GM19025 (cell line): ENCODE results near the gene SCFD2.
"Not testable (repeated sequence)": the region's sequence is repeated elsewhere in the genome, so short reads cannot be mapped to it uniquely, and the experiment has no call there.

Experiments used
- ATAC-seq: cut with Tn5 transposase; IDR thresholded peaks from one replicate; pipeline ENCODE4 v1.9.1; 2021; ENCODE audit warnings: mild to moderate bottlenecking, low read depth, moderate library complexity; ENCODE audit not compliant: unreplicated experiment

The SCFD2 gene

DNA sequence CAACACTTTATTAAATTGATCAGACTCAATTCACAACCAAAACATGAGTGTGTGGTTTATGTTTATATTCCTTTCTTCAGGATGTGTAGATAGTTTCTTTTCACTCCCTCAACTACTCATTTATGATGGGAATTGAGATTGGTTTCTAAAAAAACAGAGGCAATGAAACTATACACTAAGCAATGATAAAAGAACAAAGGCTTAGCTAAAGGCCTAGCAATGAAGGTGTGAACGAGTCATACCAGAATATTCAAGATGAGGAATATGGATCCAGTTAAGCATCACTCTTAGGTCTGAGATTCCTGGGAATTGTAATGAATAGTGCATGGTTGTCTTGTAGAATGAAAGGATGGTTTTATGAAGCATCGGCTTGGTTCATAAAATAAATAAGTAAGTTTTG is 521.3 kb downstream of the SCFD2 start:
- ATAC-seq = no peak

GRCh38 chr4:52843958-52844357 is 521.9 kb downstream of the SCFD2 start:
- ATAC-seq = no peak

- ATAC-seq = no peak
Measured at GRCh38 chr4:52843351-52843750, 522.5 kb downstream of the SCFD2 start.

GRCh38 chr4:52842792-52843191 is 523.1 kb downstream of the SCFD2 start:
- no peak for ATAC-seq

GRCh38 chr4:52841682-52842456 is 524.0 kb downstream of the SCFD2 start:
- no peak for ATAC-seq

DNA sequence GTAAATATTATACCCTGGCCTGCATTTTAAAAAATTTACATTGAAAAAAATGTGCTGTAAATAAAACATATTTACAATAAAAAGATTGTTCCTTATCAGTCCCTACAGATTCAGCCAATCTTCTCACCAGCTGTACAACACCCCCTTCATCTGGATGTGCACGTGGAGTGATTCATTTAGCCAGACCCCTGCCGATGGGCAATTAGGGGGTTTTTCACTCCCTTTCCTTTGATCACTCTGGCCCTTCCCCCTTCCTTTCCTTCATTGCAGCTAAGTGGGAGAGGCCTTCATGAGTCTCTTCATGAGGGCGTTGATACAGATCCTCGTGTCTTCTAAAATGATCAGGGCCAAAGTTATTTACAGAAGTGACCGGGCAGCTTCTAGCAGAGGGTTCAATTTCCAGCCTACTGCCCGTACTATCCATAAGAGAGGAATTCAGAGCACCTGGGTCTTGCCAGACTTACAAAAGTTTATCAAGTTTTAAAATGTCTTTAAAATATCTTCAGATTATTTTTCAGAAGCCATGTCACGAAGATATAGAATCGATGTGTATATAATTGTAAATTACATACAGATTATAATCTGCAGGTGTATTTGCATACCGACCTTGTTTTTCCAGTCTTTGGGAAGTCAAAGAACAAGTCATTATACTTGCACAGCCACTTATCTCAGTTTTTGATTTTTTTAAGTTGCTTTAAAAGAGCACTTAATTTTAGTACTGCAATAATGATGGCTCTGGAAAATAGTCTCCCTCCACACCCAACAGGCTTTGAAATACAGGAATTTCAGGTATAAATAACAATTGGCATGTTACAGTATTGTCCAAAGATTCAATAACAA is 525.1 kb downstream of the SCFD2 start:
- ATAC-seq = no peak

DNA sequence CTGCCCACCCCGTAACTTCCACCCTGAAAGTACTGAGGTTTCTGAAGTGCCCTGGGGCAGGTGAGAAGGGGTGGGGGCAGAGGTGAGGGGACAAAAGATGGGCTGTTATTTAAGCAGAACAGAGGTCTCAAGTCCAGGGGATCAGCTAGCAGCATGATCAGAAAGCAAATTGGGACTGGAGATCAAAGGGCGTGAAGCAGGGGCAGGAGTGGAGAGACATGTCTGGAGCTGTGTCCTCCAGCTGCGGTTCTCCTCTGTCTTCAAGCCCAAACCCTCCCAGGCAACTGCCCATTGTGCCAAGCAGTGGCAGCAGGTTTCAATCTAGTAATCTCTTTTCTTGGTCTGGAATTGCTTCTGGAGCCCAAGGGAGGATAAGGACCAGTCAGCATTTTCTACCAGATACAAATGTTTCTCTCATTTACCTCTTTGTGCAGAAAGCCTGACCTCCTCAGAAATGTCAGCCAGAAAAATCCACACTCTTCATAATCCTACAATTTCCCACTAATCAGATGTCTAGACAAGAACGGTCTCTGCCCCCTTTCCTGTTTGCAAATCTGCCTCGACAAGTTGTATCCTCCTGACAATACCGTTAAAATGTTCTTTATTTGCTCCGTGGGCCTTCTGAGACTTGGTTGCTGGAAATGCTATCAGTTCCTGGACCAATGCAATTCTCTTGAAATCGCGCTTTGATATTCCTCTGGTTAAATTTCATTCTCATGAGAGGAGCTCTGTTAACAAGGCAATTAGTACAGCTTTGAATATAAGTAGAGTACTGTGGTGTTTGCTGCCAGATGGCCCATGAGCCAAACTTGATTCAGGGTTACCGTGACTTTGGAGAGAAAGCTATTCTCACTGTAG is 526.9 kb downstream of the SCFD2 start:
- no peak for ATAC-seq

- no peak for ATAC-seq
Measured at GRCh38 chr4:52837716-52838558, 527.9 kb downstream of the SCFD2 start.

DNA sequence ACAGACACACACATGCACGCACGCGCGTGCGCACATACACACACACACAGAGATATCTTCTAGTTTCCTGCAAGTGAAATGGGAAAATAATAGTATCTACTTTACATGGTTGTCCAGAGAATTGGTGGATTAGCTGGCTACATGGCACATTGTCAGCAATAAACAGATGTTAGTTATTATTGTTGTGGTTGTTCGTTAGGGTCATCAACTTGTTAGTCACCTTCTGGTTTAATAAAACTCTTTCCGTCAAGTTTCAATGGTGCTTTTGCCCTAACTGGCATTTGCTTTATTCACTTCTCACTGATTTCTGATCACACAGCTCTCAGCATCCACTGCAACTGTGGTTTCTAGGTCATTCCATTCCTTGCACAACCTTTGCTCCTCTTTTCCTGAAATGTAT is 529.2 kb downstream of the SCFD2 start:
- no peak for ATAC-seq

GRCh38 chr4:52836120-52836519 is 529.7 kb downstream of the SCFD2 start:
- no peak for ATAC-seq

DNA sequence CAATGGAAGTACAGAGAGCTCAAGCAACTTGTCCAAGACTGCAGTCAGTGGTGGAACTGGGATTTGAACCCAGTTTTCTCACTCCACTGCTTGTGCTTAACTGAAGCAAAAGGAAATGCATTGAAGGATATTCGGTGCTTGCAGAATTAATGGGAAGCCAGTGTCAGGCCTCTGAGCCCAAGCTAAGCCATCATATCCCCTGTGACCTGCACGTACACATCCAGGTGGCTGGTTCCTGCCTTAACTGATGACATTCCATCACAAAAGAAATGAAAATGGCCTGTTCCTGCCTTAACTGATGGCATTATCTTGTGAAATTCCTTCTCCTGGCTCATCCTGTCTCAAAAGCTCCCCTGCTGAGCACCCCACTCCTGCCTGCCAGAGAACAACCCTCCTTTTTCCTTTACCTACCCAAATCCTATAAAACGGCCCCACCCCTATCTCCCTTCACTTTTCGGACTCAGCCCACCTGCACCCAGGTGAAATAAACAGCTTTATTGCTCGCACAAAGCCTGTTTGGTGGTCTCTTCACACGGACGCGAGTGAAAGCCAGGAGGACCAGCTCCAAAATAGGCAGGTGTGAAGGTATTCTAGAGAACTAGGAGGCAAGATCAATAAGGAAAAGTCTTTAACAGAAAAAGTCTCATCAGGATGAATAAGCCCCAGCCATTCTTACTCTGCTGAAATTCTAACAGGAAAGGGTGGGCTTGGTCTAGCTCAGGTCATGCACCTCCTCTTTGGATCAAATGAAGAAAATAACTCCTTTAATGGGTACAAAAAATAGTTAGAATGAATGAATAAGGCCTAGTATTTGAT is 531.0 kb downstream of the SCFD2 start:
- ATAC-seq = not testable (repeated sequence)

DNA sequence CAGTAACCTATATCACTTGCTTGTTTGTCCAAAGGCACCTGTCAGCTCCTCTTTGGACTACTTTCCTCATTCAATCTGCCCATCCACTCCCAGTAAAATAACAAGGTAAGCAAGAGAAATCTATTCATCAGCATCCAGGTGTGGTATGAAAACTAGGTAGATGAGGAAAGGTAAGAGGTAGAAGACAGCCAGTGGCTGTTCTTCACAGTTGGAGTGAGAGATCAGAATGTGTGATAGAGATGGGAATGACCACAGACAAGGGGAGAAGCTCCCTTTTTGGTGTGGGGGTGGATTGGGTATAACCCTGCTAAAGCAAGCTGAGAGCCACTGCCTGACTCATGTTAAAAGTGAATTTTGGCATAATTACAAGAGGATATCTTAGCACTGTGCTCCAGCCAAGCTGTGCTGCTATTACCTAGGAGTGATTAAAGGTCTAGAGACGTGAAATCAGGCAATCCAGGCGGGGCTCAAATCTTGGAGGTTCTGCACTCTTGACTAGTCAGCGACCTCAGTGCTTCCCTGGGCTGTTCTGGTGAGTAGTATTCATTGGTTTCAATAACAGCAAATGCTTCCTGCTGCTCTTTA is 531.8 kb downstream of the SCFD2 start:
- ATAC-seq = no peak

DNA sequence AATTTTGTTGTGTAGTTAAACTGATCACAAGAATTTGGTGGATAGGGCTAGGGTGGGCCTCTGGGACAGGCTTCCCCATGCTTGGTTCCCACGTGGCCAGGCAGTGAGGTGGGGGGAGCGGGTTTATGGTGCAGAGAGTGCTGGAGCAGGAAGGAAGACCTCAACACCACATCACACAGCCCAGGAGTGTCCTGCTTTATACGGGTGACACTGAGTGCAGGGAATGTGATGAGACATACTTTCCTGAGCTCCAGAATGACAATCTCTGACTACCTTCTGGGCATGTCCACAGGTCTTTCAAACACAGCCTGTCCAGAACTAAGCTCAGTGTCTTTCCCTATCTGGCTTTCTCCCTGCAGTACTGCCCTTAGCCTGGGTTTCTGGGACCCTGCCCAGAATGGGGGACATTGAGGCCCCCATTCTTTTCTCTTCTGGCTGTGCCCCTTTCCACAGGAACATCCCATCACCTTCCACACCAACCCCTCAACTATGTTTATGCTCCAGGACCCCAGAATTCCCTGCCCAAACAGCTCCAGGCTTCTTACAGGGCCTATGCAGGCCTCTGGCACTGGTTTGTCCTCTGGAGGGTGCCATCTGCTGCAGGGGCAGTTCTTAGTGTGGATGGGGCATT is 540.3 kb downstream of the SCFD2 start:
- no peak for ATAC-seq

- ATAC-seq = no peak
Measured at GRCh38 chr4:52824603-52825459, 541.0 kb downstream of the SCFD2 start.

DNA sequence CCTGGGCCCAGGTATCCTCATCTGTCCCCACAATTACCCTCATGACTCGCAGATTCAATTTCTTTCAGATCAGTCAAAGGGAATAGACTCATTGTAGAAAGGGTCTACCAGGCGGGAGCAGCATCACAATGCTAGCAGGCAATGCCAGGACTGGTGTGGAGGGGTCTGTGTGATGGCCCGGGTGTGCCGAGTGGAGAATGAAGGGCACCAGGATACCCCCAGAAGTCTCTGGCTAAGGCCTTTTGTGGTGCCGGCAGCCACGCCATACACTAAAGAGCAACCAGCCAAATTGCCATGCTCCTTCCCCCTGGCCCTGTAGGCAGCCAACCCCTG is 541.6 kb downstream of the SCFD2 start:
- no peak for ATAC-seq

DNA sequence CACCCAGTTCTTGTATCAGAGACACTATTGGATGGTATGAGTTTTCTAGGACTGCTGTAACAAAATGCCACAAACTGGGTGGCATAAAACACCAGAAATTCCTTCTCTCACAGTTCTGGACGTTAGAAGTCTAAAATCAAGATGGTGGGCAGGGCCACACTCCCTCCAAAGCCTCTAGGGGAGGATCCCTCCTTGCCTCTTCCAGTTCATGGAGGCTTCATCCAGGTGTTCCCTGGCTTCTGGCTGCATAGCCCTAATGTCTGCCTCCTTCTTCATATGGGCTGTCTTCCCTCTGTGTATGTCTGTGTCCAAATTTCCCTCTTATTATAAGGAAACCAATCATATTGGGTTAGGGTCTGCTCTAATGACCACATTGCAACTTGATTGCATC is 542.2 kb downstream of the SCFD2 start:
- no peak for ATAC-seq
